Measurements from ENCODE around the gene ITPK1.

GRCh38 chr14:92959761-92960680, 155.7 kb downstream of the ITPK1 start:
- TF ChIP-seq REST (tag by site-specific recombination; IDR thresholded peaks at IDR 0.05) (no peak), ZNF274 (IDR thresholded peaks at IDR 0.05; ENCODE audit: low read length) (no peak), ZNF274 (tag by site-specific recombination; IDR thresholded peaks at IDR 0.05; ENCODE audit: borderline replicate concordance) (no peak), CTCF (tag by site-specific recombination; IDR thresholded peaks at IDR 0.05) (no peak), ZNF280C (tag by site-specific recombination; IDR thresholded peaks at IDR 0.05) (no peak), ZNF555 (tag by site-specific recombination; conservative IDR thresholded peaks at IDR 0.05) (no peak), ZNF624 (tag by site-specific recombination; IDR thresholded peaks at IDR 0.05) (no peak)
